Epithelial cell of proximal tubule (primary cell): Measurements from ENCODE around the gene PTPRA. TPM values are rescaled to one million over a fixed set of nuclear protein-coding genes. Genes with fewer than 3 reads are reported as not detected.

Experiments used
- DNase-seq: peaks from one replicate; pipeline ENCODE4 v3.0.0-alpha.2; 2011; ENCODE audit warnings: low read depth
- H3K4me3 ChIP-seq: 2 replicates; pipeline ENCODE4 v1.5.1; 2011; ENCODE audit warnings: low read depth, mild to moderate bottlenecking, low read length
- total RNA-seq: library from RNA; depleted of rRNA; stranded (reverse); fragments of >200 nt; gene quantifications from 2 replicates; pipeline ENCODE4 v1.2.3, GENCODE V29; 2015
- TF ChIP-seq, protein P1 (sequence below): conservative IDR thresholded peaks from 2 replicates; pipeline ENCODE4 v1.5.1; 2012; ENCODE audit warnings: low read depth, mild to moderate bottlenecking, low read length

PTPRA gene
- total RNA-seq, 1 donor from 2014 or later, result 40.8 TPM

- no peak overlapping the region for H3K4me3 ChIP-seq
- TF ChIP-seq, protein P1, sequence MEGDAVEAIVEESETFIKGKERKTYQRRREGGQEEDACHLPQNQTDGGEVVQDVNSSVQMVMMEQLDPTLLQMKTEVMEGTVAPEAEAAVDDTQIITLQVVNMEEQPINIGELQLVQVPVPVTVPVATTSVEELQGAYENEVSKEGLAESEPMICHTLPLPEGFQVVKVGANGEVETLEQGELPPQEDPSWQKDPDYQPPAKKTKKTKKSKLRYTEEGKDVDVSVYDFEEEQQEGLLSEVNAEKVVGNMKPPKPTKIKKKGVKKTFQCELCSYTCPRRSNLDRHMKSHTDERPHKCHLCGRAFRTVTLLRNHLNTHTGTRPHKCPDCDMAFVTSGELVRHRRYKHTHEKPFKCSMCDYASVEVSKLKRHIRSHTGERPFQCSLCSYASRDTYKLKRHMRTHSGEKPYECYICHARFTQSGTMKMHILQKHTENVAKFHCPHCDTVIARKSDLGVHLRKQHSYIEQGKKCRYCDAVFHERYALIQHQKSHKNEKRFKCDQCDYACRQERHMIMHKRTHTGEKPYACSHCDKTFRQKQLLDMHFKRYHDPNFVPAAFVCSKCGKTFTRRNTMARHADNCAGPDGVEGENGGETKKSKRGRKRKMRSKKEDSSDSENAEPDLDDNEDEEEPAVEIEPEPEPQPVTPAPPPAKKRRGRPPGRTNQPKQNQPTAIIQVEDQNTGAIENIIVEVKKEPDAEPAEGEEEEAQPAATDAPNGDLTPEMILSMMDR, result no peak
- DNase-seq, result no peak
Measured at GRCh38 chr20:2866236-2866635, 7.0 kb upstream of the PTPRA start.

GRCh38 chr20:2867081-2867864 lies 6.0 kb upstream of the PTPRA start:
- DNase-seq, result no peak
- TF ChIP-seq, protein P1, result no peak
- H3K4me3 ChIP-seq, result no peak overlapping the region

DNA sequence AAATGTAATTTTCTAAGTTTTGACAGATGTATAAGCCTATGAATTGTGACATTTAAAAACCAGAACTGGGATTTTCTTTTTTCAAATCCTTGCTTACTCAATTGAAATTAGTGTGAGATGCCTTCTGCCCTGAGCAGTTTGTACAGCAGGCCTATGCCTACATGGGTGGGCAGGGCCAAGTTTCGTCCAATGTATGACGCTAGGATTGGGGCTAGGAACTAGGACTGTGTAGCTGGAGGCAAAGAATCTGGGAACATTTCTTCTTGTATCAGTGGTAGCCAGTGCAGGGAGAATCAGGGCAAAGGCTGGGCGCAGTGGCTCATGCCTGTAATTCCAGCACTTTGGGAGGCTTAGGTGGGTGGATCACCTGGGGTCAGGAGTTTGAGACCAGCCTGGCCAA lies 3.9 kb upstream of the PTPRA start:
- DNase-seq, result no peak
- no peak overlapping the region for H3K4me3 ChIP-seq
- TF ChIP-seq, protein P1, result no peak

GRCh38 chr20:2871111-2871465 lies 2.2 kb upstream of the PTPRA start:
- TF ChIP-seq, protein P1, result no peak
- no peak for DNase-seq
- H3K4me3 ChIP-seq, result no peak overlapping the region

- TF ChIP-seq, protein P1, result no peak
- DNase-seq, result no peak
- peak overlapping the region; percentile 97 for H3K4me3 ChIP-seq
Measured at GRCh38 chr20:2871661-2872458, 1.4 kb upstream of the PTPRA start.

DNA sequence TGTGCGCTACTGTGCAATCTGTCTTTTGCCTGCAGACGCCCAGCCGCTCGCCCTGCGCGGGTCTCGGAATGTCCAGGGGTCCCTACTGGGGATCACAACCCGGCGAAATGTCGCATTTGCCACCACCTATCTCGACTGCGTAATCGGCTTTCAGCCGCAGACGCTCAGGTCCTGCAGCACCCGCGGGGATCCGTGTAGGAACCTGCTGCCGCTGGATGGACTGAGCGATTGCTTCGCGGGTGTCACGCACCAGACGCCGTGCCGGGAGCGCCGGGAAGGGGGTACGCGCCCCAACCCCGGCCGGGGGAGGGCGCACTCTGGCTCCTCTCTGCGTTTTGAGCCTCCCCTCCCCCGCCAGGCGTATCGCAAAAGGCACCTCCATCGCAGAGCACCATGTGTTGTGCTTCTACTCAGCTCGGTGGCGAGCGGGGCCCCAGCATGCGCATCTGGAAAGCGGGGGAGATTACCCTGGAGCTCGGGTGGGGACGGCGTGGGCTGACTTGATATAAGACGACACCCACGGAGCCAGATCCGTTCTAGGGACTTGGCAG lies 747 bp upstream of the PTPRA start:
- peak overlapping the region; percentile 97 for H3K4me3 ChIP-seq
- no peak for DNase-seq
- TF ChIP-seq, protein P1, result peak; percentile 41
